ENCODE measurements around the gene CLDN8.

GRCh38 chr21:30227128-30227527 is 11.2 kb upstream of the CLDN8 start:
- TF ChIP-seq, protein P1, sequence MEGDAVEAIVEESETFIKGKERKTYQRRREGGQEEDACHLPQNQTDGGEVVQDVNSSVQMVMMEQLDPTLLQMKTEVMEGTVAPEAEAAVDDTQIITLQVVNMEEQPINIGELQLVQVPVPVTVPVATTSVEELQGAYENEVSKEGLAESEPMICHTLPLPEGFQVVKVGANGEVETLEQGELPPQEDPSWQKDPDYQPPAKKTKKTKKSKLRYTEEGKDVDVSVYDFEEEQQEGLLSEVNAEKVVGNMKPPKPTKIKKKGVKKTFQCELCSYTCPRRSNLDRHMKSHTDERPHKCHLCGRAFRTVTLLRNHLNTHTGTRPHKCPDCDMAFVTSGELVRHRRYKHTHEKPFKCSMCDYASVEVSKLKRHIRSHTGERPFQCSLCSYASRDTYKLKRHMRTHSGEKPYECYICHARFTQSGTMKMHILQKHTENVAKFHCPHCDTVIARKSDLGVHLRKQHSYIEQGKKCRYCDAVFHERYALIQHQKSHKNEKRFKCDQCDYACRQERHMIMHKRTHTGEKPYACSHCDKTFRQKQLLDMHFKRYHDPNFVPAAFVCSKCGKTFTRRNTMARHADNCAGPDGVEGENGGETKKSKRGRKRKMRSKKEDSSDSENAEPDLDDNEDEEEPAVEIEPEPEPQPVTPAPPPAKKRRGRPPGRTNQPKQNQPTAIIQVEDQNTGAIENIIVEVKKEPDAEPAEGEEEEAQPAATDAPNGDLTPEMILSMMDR (IDR thresholded peaks at IDR 0.05; ENCODE audit: low read depth, low read length), result no peak
- no peak for TF ChIP-seq POLR2A (IDR thresholded peaks at IDR 0.05; ENCODE audit: extremely low read depth, insufficient read length)
- no peak for TF ChIP-seq MYC (IDR thresholded peaks at IDR 0.05; ENCODE audit: low read depth, low read length)
- TF ChIP-seq, protein P2, sequence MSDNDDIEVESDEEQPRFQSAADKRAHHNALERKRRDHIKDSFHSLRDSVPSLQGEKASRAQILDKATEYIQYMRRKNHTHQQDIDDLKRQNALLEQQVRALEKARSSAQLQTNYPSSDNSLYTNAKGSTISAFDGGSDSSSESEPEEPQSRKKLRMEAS (IDR thresholded peaks at IDR 0.05; ENCODE audit: low read depth, low read length), result no peak
